Panc1 (cell line): Measurements from ENCODE around the gene ZNF518B. TPM values are rescaled to one million over a fixed set of nuclear protein-coding genes. Genes with fewer than 3 reads are reported as not detected.
"Not testable (repeated sequence)": the region's sequence is repeated elsewhere in the genome, so short reads cannot be mapped to it uniquely, and the experiment has no call there.

Experiments used
- ATAC-seq: fragments of 200-7000 bp; cut with Tn5 transposase; 2 replicates; pipeline ENCODE4 v1.9.1; 2020; ENCODE audit warnings: mild to moderate bottlenecking, moderate library complexity
- BruUV-seq: library from RNA; stranded (reverse); fragments of 400-500 nt; replicated peaks from 2 replicates; lab custom pipeline; 2021; lab: Mats Ljungman, UMichigan
- CTCF ChIA-PET: fragments of 300-600 bp; sonication (Branson Sonifier 250); formaldehyde crosslinking; loops from one replicate; lab custom pipeline; 2022; ENCODE audit warnings: antibody characterized with exemption; lab: Charles Lee
- POLR2A ChIA-PET: fragments of 300-600 bp; sonication (Branson Sonifier 250); formaldehyde crosslinking; loops from one replicate; lab custom pipeline; 2022; ENCODE audit warnings: antibody characterized with exemption; lab: Charles Lee
- DNase-seq: peaks from one replicate; pipeline ENCODE4 v3.0.0-alpha.2; 2010; ENCODE audit warnings: low read depth, low spot score
- H3K27ac ChIP-seq: 2 replicates; pipeline ENCODE4 v1.5.1; 2011; ENCODE audit warnings: mild to moderate bottlenecking, low read length, inconsistent platforms
- H3K27me3 ChIP-seq: fragments of 200-500 bp; sonication (Bioruptor generic); 2 replicates; pipeline ENCODE4 v1.6.0; 2014; ENCODE audit warnings: low read length, inconsistent platforms; ENCODE audit not compliant: control insufficient read depth, insufficient read depth
- H3K36me3 ChIP-seq: fragments of 200-500 bp; sonication (Bioruptor generic); 2 replicates; pipeline ENCODE4 v1.5.1; 2014; ENCODE audit warnings: inconsistent platforms, mild to moderate bottlenecking, low read length, moderate library complexity; ENCODE audit not compliant: control insufficient read depth, insufficient read depth
- H3K4me1 ChIP-seq: 2 replicates; pipeline ENCODE4 v1.5.1; 2011; ENCODE audit warnings: inconsistent platforms, mild to moderate bottlenecking, low read length, moderate library complexity; ENCODE audit not compliant: control insufficient read depth, insufficient read depth
- H3K4me3 ChIP-seq, 2 experiments: 2 replicates each; pipeline ENCODE4 v1.5.1; 2011 to 2012; ENCODE audit warnings: low read depth in 2 of 2, low read length in 2 of 2, mild to moderate bottlenecking in 2 of 2, inconsistent platforms in 1 of 2, moderate library complexity in 1 of 2
- H3K9me3 ChIP-seq: fragments of 200-500 bp; sonication (Bioruptor generic); 2 replicates; pipeline ENCODE4 v1.5.1; 2014; ENCODE audit warnings: low read depth, mild to moderate bottlenecking, inconsistent platforms, low read length, moderate library complexity; ENCODE audit not compliant: control insufficient read depth, insufficient read depth
- POLR2AphosphoS5 ChIP-seq: IDR thresholded peaks from 2 replicates; pipeline ENCODE4 v1.6.1; 2012; ENCODE audit warnings: mild to moderate bottlenecking, low read depth, low read length, moderate library complexity
- REST ChIP-seq, 2 experiments: IDR thresholded peaks; 2 replicates each; pipeline ENCODE4 v1.6.1; 2011 to 2012; ENCODE audit warnings: low read depth in 2 of 2, control low read depth in 1 of 2, low read length in 1 of 2, mild to moderate bottlenecking in 1 of 2, moderate library complexity in 1 of 2; ENCODE audit not compliant: insufficient read depth in 1 of 2
- SIN3A ChIP-seq: IDR thresholded peaks from 2 replicates; pipeline ENCODE4 v1.6.1; 2012; ENCODE audit warnings: low read depth, mild to moderate bottlenecking, low read length, moderate library complexity, borderline replicate concordance; ENCODE audit not compliant: insufficient read depth
- TCF7L2 ChIP-seq: IDR thresholded peaks from 2 replicates; pipeline ENCODE4 v1.6.1; 2011; ENCODE audit warnings: mild to moderate bottlenecking, low read depth, low read length, inconsistent platforms
- in situ Hi-C: cut with HindIII; loops from 2 replicates; pipeline ENCODE4 v1.10.0; 2016; ENCODE audit warnings: low sequenced_read_pairs, low pct_unique_long_range_greater_than_20kb
- intact Hi-C: fragments of 100-400 bp; cut with micrococcal nuclease; formaldehyde crosslinking; loops from one replicate; pipeline ENCODE4 v1.10.0; 2022; ENCODE audit not compliant: unreplicated experiment
- total RNA-seq: library from RNA; stranded (reverse); gene quantifications from one replicate; pipeline ENCODE4 v1.2.1, GENCODE V29; 2021; ENCODE audit not compliant: unreplicated experiment

ZNF518B gene
- total RNA-seq, 1 experiment from 2014 or later = 20.8 TPM

- H3K36me3 ChIP-seq = no peaks in the 10 kb centered on the region
- no peak overlapping the region for H3K4me3 ChIP-seq
- H3K27me3 ChIP-seq = no peaks in the 10 kb centered on the region
- DNase-seq (no peak), ATAC-seq (no peak)
- TF ChIP-seq POLR2AphosphoS5 = no peak
- no peak for TF ChIP-seq REST (IDR thresholded peaks at IDR 0.05; ENCODE audit: insufficient read depth in 1 of 2, low read depth in 2 of 2, low read length in 1 of 2)
- no peak for TF ChIP-seq TCF7L2
- no peak for TF ChIP-seq SIN3A
- H3K4me1 ChIP-seq = no peaks in the 10 kb centered on the region
- ChIA-PET POLR2A (interaction anchor here (0.5 kb wide), 1 partner anchor 132 kb away, joined by 8 read pairs; no protein-coding TSS in a partner anchor), CTCF (no interaction called here)
- in situ Hi-C loops = no loop called here
- intact Hi-C loops = no loop called here
- no peaks in the 10 kb centered on the region for H3K9me3 ChIP-seq
- no peak overlapping the region for H3K27ac ChIP-seq
- BruUV-seq = no TSS peak
Measured at GRCh38 chr4:10438924-10439323, 18.3 kb downstream of the ZNF518B start.

GRCh38 chr4:10437735-10438134, 19.5 kb downstream of the ZNF518B start:
- no peaks in the 10 kb centered on the region for H3K27me3 ChIP-seq
- CTCF ChIA-PET = no interaction called here
- TF ChIP-seq TCF7L2 (no peak), REST (IDR thresholded peaks at IDR 0.05; ENCODE audit: insufficient read depth in 1 of 2, low read depth in 2 of 2, low read length in 1 of 2) (no peak), SIN3A (no peak)
- no TSS peak for BruUV-seq
- intact Hi-C loops (no loop called here), in situ Hi-C loops (no loop called here)
- H3K27ac ChIP-seq = no peak overlapping the region
- ATAC-seq = no peak
- H3K4me1 ChIP-seq = no peaks in the 10 kb centered on the region
- POLR2A ChIA-PET = no interaction called here
- H3K36me3 ChIP-seq = no peaks in the 10 kb centered on the region
- no peaks in the 10 kb centered on the region for H3K9me3 ChIP-seq
- DNase-seq = no peak
- no peak overlapping the region for H3K4me3 ChIP-seq

GRCh38 chr4:10427680-10428079, 29.5 kb downstream of the ZNF518B start:
- H3K27me3 ChIP-seq, H3K36me3 ChIP-seq, H3K4me3 ChIP-seq, intact Hi-C loops, H3K4me1 ChIP-seq, H3K9me3 ChIP-seq, CTCF ChIA-PET, in situ Hi-C loops, ATAC-seq, BruUV-seq, DNase-seq, H3K27ac ChIP-seq, POLR2A ChIA-PET: not testable (repeated sequence)
